ENCODE measurements around the gene GPR61.

GRCh38 chr1:109531826-109532364 is 7.8 kb upstream of the GPR61 start:
- TF ChIP-seq CTCF (IDR thresholded peaks at IDR 0.05; ENCODE audit: insufficient read depth, low read length) (no peak), POLR2AphosphoS5 (IDR thresholded peaks at IDR 0.05; ENCODE audit: low read depth) (no peak), REST (IDR thresholded peaks at IDR 0.05; ENCODE audit: insufficient replicate concordance, low read depth) (no peak), GABPA (IDR thresholded peaks at IDR 0.05; ENCODE audit: low read depth) (no peak), SPI1 (IDR thresholded peaks at IDR 0.05; ENCODE audit: borderline replicate concordance, low read depth) (no peak)

All from HL-60 (cell line).